ENCODE results near the gene BCL11A. TPM values are rescaled to one million over a fixed set of nuclear protein-coding genes. Genes with fewer than 3 reads are reported as not detected.
A peak's percentile ranks its signal among the peaks of the same experiment; 100 is the strongest.

The BCL11A gene
- total RNA-seq, 1 experiment from 2014 or later, result 15.6 TPM

GRCh38 chr2:60528281-60529020 lies 25.0 kb downstream of the BCL11A start:
- no peak for DNase-seq (ENCODE audit: low read depth)

- no peak for DNase-seq (ENCODE audit: low read depth)
Measured at GRCh38 chr2:60527762-60528161, 25.7 kb downstream of the BCL11A start.

GRCh38 chr2:60526623-60527022 lies 26.8 kb downstream of the BCL11A start:
- no peak for DNase-seq (ENCODE audit: low read depth)

GRCh38 chr2:60525899-60526298 lies 27.6 kb downstream of the BCL11A start:
- no peak for DNase-seq (ENCODE audit: low read depth)

- no peak for DNase-seq (ENCODE audit: low read depth)
Measured at GRCh38 chr2:60524874-60525273, 28.6 kb downstream of the BCL11A start.

GRCh38 chr2:60523963-60524362 lies 29.5 kb downstream of the BCL11A start:
- DNase-seq (ENCODE audit: low read depth), result no peak

GRCh38 chr2:60522462-60522861 lies 31.0 kb downstream of the BCL11A start:
- no peak for DNase-seq (ENCODE audit: low read depth)

- DNase-seq (ENCODE audit: low read depth), result no peak
Measured at GRCh38 chr2:60521626-60522025, 31.8 kb downstream of the BCL11A start.

- DNase-seq (ENCODE audit: low read depth), result no peak
Measured at GRCh38 chr2:60520917-60521539, 32.4 kb downstream of the BCL11A start.

GRCh38 chr2:60520151-60520876 lies 33.1 kb downstream of the BCL11A start:
- DNase-seq (ENCODE audit: low read depth), result no peak

- peak; percentile 73 for DNase-seq (ENCODE audit: low read depth)
Measured at GRCh38 chr2:60519231-60519863, 34.1 kb downstream of the BCL11A start.

- no peak for DNase-seq (ENCODE audit: low read depth)
Measured at GRCh38 chr2:60518567-60518966, 34.9 kb downstream of the BCL11A start.

GRCh38 chr2:60517446-60517845 lies 36.0 kb downstream of the BCL11A start:
- no peak for DNase-seq (ENCODE audit: low read depth)

- no peak for DNase-seq (ENCODE audit: low read depth)
Measured at GRCh38 chr2:60516826-60517225, 36.6 kb downstream of the BCL11A start.

GRCh38 chr2:60516383-60516811 lies 37.1 kb downstream of the BCL11A start:
- DNase-seq (ENCODE audit: low read depth), result peak; percentile 75

- peak; percentile 78 for DNase-seq (ENCODE audit: low read depth)
Measured at GRCh38 chr2:60515721-60516226, 37.7 kb downstream of the BCL11A start.

GRCh38 chr2:60513996-60514395 lies 39.5 kb downstream of the BCL11A start:
- no peak for DNase-seq (ENCODE audit: low read depth)

- DNase-seq (ENCODE audit: low read depth), result no peak
Measured at GRCh38 chr2:60513191-60513590, 40.3 kb downstream of the BCL11A start.

- DNase-seq (ENCODE audit: low read depth), result no peak
Measured at GRCh38 chr2:60512641-60513040, 40.8 kb downstream of the BCL11A start.

GRCh38 chr2:60512062-60512622 lies 41.3 kb downstream of the BCL11A start:
- no peak for DNase-seq (ENCODE audit: low read depth)

- no peak for DNase-seq (ENCODE audit: low read depth)
Measured at GRCh38 chr2:60510713-60511112, 42.7 kb downstream of the BCL11A start.

Data from HT1080 (cell line).